Fibroblast of gingiva (primary cell): ENCODE data around the gene BAIAP2.

ENCODE experiments used
- DNase-seq: peaks from one replicate; pipeline ENCODE4 v3.0.0-alpha.2; 2011; ENCODE audit warnings: low read depth

The BAIAP2 gene, protein sequence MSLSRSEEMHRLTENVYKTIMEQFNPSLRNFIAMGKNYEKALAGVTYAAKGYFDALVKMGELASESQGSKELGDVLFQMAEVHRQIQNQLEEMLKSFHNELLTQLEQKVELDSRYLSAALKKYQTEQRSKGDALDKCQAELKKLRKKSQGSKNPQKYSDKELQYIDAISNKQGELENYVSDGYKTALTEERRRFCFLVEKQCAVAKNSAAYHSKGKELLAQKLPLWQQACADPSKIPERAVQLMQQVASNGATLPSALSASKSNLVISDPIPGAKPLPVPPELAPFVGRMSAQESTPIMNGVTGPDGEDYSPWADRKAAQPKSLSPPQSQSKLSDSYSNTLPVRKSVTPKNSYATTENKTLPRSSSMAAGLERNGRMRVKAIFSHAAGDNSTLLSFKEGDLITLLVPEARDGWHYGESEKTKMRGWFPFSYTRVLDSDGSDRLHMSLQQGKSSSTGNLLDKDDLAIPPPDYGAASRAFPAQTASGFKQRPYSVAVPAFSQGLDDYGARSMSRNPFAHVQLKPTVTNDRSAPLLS

DNA sequence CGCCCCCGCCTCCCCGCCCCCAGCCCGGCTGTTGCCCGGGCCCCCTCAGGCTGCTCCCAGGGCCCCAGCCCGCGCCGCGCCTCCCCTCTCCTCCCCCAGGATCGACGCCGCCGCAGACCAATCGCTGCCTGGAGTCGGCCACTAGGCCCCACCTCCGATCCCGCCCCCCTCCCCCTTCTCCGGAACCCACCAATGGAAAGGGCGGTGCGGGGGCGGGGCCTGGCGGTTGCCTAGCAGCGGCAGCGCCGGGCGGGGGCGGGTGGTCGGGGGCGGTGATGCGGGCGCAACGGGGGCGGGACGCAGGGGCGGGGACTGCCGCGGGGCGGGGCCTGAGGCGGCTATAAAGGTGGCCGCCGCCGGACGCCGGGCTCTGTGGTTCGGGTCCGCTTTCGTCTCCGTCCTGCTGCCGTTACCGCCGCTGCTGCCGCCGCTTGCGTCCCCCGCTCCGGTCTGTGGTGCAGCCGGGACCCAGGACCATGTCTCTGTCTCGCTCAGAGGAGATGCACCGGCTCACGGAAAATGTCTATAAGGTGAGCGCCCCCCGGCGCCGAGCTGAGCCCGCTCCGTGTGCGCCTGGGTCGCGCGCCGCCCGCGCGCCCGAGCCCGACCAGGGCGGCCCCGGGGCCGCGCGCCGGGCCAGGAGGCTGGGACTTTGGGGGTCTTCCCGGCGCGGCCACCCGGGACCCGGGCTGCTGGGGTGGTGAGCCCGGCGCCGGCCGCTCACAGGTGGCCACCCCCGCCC lies at the start of gene BAIAP2:
BAIAP2 (plus strand) TSS at position 373 of the 742 bp plus-strand sequence; CDS start at position 477, 104 bp downstream.
- peak; percentile 92 for DNase-seq

DNA sequence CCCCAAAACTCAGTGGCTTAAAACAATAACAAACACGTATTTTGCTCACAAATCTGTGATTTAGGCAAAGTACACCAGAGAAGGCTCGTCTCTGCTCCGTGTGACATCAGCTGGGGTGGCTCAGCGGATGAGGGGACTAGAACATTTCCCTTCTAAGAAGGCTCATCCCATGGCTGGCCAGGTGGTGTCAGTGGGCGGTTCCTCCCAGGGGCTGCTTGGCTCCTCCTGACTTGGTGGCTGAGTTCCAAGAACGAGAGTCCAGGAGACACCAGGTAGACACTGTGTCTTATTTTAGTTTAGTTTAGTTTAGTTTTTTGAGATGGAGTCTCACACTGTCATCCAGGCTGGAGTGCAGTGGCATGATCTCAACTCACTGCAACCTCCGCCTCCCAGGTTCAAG lies 48.9 kb upstream of the BAIAP2 start:
- no peak for DNase-seq

DNA sequence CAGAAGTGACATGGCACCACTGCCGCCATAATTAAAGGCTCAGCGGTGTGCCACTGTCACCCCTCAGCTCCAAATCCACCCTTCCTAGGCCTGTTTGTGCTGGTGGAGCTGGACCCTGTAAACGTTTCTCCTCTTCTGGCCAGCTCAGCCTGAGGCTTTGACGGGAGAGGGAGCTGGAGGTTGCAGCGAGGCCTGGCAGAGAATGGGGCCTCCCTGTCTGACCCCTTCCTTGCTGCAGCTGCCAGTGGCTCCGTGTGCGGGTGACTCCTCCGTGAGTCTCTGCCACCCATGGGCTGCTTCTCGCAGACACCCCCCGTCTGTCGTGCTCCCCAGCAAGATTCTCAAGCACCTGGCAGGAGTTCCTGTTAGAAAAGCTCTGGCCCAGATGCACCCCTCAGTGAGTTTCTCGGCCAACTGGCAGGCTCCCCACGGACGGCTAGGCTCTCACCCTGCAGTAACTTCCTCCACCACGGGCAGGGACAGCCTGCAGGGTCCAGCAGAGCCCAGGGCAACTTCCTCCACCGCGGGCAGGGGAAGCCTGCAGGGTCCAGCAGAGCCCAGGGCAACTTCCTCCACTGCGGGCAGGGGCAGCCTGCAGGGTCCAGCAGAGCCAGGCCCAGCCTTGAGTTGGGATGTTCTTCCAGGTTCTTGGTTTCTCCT lies 48.0 kb upstream of the BAIAP2 start:
- no peak for DNase-seq

DNA sequence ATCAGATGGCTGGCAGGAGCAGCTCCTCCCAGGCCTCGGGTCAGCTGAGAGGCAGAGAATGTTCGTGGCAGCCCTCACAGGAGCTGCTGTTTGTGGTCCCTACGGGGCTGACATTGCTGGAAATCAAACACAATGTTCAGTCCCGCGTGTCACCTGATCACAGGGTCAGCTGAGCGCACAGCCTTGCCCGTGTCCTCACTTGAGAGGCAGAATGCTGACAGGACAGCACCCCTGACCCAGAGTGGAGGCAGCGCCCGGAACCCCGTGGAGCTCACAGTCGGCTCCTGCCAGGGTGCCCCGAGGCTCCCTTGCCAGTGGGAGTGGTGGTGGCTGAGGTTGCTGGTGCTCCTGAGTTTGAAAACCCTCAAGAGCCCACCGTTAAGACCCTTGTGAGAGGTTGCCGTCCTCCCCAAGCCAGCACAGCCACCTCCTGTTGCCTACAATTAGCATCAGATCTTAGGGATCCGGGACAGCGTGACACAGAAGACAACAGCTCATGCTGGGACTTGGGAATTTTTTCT lies 47.0 kb upstream of the BAIAP2 start:
- DNase-seq: no peak

DNA sequence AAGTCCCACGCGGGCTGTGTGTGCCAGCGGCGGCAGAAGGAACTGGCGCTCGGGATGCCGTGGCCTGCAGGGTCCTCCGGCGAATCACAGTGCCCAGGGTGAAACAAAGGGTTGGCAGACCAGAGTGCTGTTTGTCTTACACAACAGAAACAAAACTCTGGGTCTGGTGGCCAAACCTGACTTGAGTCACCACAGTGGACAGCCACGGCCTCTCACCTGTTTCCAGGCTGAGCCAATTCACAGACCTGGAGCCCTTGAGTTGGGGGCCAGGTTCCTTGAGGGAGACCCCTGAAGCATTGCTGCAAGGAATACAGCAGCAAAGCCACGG lies 45.4 kb upstream of the BAIAP2 start:
- DNase-seq: no peak

DNA sequence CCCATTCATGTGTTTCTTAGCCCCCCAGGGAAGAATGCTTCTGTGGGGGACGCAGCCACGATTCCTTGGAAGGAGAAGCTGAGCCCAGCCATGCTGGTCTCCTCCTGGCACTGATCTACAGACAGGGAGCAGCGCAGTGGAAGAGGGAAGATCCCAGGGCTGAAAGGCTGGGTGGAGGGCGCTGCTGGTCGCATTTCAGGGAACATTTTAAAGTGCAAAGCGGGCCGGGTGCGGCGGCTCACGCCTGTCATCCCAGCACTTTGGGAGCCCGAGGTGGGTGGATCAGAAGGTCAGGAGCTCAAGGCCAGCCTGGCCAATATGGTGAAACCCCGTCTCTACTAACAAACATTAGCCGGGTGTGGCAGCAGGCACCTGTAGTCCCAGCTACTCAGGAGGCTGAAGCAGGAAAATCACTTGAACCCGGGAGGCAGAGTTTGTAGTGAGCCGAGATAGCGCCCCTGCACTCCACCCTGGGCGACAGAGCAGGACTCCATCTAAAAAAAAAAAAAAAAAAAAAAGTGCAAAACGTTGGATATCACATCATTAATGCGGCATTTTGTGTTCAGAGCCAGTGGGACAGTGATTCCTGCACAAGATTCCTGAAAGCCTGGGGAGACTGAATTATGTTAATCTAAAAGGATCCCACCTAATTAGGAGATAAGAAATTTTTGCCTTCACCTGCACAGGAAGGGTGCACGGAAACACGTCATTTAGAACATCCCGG lies 43.9 kb upstream of the BAIAP2 start:
- no peak for DNase-seq

DNA sequence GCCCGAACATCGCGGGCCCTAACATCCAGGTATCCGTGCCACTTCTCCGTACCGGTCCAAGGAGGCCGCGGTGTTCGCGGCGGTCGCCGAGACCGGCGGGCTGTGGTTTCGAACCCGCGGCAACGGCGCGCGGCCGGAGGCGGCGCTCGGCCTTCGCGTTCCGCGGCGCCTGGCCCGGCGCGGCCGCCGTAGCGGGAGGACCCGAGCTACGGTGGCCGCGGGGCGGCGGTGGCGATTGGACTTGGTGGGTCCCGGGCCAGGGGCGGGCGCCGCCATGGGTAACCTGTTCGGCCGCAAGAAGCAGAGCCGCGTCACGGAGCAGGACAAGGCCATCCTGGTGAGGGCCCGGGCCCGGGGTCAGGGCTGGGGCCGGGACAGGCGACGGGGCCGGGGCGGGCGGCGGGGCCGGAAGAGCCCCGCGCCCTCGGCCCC lies 43.3 kb upstream of the BAIAP2 start, which contains the start of gene CHMP6:
CHMP6 (plus strand) TSS at position 197 of the 432 bp plus-strand sequence; CDS start at position 275, 78 bp downstream.
- peak; percentile 78 for DNase-seq

DNA sequence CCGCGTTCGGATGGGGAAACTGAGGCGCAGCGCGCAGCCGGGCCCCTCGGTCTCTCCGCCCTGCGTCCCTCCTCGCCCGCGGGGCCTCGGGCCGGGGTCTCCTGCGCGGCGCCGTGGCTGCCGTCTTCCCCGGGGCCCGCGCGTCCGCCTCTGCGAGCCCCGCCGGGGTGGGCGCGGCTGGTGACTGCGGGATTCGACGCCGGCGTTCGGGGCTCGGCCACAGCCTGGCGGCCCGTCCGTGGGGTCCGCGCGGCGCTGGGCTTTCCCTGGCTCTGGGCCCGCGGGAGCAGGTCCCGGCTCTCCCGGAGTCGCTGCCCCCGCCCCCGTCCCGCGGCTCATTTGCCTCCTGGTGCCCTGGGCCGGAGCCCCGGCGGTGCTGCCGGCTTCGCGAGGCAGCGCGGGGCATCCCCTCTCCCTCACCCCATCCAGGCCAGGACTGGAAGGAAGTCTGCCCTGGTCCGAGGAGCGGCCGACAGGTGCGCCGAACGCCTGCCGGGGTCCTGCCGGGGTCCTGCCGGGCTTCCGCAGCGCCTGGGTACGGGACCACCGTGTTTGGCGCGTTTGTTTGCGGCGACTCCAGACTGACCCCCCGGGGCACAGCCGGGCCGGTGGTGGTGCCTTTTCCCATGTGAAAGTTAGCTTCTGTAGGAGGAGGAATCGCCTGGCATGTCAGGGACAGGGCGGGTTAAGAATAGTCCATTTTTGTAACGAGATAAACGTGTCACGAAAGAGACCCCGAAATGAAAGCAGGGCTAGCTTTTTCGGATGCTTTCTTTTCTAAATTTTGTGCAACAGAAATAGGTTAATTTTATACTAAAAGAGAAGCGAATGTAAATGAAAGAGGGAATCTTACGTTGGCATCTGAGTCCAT lies 42.6 kb upstream of the BAIAP2 start:
- DNase-seq: no peak

DNA sequence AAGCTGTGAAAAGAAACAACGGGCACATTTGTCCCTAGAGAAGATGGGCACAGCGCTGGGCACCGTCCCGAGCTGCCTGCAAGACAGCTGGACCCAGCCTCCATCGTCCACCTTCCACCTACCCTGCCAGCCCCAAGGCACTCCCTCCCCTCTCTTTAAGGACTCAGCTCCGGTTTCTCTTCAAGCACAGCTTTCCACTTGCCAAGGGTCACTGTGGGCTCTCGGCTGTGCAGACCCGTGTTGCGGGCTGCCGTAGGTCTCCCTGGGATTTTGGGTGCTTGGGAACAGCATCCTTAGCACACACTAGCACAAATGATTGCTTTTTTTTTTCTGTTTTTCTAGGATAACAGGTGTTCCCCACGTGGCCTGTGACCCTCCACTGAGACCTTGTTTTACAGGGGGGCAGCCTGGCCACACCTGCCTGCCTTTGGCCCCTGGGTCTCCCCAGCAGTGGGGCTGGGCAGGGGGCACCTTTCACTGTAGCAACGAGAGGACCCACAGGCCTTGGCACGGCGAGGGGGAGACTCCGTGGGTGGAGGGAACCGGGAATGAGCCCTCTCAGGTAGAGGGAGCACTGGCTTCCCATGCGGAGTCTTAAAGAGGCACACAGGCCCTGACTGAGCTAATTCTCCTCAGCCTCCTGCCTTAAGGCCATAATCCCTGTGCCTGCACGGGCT lies 41.9 kb upstream of the BAIAP2 start:
- no peak for DNase-seq

DNA sequence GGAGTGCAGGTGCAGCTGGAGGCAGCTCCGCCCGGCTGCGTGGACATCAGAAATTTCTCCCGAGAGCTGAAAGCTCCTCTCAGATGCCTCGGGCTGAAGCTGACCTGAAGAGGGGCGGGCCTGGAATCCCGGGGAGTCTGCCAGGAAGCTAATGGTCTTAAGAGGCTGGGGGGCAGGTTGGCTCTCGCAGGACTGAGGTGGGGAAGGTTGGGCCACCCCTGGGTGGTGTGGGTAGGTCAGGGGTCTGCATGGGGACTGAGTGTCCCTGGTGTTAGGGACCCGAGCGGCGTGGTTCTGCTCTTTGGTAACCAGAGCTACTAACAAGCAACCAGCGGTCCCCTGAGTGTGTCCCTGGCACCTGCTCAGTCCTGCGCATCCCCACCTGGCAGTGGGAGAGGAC lies 39.8 kb upstream of the BAIAP2 start:
- DNase-seq: no peak

DNA sequence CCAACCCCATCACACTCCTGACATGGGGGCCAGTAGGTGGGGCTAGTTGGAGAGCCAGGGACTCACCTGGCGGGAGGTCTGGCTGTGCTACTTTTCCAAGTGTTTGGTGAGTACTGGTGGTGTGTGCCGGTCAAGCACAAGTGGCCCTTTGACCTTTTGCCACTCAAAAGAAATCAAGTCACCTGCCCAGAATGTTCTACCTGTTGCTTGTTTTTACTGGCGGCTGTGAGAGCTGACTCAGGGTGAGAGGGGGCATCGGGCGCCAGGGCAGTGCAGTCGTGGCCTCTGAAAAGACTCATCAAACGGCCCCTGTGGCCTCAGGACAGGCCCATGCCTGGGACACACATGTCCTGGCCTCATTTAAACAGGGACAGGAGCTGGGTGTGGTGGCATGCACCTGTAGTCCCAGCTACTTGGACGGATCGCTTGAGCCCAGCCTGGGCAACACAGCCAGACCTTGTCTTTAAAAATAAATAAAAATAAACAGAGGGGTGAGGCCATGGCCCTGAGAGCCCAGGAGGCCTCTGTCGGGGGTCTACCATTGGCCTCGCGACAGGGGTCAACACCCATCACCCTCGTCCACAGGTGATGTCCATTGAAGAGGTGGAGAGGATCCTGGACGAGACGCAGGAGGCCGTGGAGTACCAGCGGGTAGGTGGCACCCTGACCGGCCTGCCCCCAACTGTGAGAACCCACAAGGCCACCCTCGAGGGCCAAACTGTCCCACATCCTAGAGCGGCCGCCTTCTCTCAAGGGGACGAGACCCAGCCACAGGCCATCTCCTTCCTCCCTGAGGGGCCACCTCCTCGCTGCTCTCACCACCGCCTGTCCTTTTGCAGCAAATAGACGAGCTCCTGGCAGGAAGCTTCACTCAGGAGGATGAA lies 38.3 kb upstream of the BAIAP2 start:
- DNase-seq: no peak

DNA sequence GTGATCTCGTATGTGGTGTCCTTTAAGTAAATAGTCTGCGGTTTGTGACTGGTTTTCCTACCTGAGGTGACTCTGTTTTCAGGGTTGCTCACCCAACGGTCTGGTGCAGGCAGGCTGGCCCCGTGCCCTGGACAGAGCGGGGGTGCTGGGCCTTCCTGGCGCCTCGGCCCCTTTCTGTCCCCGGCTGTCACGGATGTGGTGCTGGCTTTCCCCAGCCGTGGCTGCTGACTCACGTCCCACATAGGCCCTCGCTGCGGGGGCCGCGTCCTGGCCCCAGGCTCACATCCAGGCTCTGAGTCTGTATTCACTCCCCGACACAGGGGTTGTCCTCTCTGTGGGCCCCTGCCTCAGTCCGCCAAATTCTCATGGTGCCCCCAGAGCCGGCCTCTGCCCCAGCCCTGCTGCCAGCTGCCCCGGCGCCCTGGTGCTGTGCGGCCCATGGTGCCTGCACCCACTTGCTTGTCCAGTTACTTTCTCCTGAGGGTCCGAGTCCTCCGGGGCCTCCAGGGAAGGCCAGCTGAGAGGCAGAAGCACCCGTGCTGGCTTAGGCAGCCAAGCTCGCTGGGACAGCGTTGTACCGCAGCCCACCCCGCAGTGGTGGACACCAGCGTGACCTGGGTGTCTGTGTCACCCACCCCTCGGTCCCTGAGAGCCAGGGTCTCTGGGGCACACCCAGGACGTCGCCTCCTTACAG lies 37.4 kb upstream of the BAIAP2 start:
- DNase-seq: no peak

DNA sequence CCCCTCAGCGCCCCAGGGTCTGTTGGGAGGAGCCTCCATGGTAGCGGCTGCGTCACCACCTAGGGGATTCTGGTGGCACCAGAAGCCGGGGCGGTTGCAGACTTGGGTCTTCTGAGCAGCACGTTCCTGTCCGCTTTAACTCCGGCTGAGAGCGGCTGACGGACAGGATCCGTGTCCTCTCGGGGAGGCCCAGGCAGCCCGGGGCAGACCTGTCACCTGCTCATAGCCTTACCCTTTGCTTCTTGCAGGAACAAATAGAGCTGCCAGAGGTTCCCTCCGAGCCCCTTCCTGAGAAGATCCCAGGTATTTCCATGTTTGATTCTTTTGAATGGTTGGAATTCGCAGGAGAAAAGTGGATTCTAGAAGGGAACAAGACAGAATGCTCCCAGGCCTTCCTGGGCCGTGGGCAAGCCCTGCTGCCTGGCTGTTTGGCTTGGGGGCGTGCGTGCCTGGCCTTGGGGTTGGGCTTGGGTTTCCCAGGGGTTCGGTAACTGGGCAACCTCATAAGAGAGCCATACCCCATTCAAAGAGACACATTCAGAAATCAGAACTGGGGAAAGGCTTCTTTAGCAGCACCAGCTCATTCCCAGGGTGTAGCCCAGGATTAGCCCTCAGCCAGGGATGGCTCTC lies 36.7 kb upstream of the BAIAP2 start:
- no peak for DNase-seq

DNA sequence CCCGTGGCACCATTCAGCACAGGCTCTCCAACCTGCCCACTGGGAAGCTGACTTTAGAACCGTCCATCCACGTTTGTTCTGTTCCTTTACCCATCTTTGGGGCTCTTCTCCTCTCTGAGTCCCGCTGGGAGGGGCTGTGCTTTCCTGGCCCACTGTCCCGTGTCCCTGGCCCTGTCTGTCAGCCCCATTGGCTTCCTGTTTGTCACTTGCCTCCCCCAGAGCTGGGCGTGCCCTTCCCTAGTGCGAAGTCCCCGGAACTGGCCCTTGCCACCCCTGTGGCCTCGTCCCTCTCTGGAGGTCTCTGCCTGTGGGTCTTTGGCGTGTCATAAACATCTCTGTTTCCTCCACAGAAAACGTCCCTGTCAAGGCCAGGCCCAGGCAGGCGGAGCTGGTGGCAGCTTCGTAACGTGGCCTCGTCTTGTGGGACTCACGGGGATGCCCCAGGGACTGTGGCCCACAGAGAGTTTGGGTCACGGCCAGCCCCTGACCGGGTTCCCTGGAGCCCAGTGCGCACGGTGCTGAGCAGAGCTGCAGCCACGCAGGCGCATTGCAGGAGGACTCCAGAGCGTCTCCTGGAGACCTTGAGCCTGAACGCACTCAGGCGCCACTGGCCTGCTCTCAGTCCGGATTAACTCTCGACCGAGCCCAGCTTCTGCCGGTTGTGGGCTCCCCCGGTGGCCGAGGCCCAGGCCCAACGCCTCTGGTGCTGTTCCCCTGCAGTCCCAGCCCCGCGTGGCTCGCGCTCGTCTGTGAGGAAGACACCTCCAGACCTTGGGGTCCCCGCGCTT lies 36.0 kb upstream of the BAIAP2 start:
- no peak for DNase-seq

DNA sequence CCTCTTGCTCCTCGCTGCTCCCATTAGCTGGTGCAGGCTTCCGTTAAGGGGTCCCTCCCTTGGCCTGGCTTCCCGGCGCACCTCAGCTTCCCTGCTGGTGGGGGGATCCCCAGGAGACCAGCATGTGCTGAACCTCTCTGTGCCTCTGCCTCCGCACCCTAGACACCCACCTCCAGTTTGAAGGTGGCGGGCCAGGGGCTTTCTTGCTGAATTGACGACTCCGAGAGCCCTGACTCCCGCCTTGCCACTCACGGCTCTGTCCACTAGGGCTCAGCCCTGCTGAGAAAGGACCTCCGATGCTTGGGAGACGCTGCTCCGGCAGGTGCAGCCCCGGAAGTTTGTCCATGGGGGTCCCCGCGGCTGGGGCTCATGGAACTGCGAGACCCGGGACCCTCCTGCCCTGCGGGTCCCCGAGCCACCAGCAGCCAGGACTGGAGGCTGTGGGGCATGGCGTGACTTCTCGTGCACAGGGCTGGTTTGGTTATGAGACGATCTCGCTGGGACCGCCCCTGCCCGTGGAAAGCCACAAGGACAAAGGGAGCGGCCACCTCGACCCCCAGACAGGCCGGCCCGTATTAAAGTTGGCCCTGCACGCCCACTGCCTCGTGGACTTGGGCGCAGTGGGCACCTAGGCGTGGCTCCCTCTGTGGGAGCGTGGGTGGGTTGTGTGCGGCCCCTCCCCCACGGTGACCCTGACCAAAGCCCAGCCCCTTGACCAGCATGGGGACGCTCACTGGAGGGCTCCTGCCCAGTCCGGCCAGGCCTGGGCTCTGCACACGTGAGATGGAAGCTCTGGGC lies 35.2 kb upstream of the BAIAP2 start:
- DNase-seq: no peak

DNA sequence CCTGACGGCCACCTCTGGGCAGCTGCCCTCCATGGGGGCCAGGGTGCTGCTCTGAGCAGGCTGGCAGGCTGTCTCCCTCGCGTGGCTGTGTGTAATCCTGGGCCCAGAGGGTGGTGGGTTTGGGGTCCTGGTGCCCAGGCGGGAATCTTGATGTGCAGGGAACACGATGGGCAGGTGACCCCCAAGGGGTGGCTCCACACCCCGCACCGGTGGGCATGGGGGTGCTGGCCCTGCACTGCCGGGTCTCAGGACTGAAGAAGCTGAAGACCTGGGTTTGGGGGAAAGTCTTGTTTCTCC lies 34.7 kb upstream of the BAIAP2 start:
- no peak for DNase-seq
